GM23338 (cell line): ENCODE results near the gene TLR6. TPM values are rescaled to one million over a fixed set of nuclear protein-coding genes. Genes with fewer than 3 reads are reported as not detected.

Experiments used
- CTCF ChIP-seq, 2 experiments: fragments of 200-600 bp in 1 of 2; sonication (generic) in 1 of 2; conservative IDR thresholded peaks; 2 replicates each; pipeline versions ENCODE4 v1.5.1 to v1.6.1; 2016 to 2017; ENCODE audit warnings: antibody characterized with exemption in 2 of 2, low read depth in 2 of 2, mild to moderate bottlenecking in 2 of 2, moderate library complexity in 1 of 2
- EZH2phosphoT487 ChIP-seq: fragments of 200-600 bp; sonication (generic); IDR thresholded peaks from one replicate; pipeline ENCODE4 v1.8.1; 2018; ENCODE audit warnings: antibody characterized with exemption; ENCODE audit not compliant: unreplicated experiment
- STAT1 ChIP-seq: IDR thresholded peaks from one replicate; pipeline ENCODE4 v1.6.1; 2016; ENCODE audit warnings: antibody characterized with exemption; ENCODE audit not compliant: unreplicated experiment
- microRNA counts: library from miRNA; unstranded; fragments of <30 nt; microRNA quantifications from one replicate; lab custom pipeline; 2017
- microRNA-seq: library from miRNA; unstranded; fragments of <30 nt; microRNA quantifications from one replicate; pipeline ENCODE4, GENCODE V29; 2017
- polyA plus RNA-seq: library from polyadenylated mRNA; unstranded; fragments of >200 nt; fragmentation: Nextera tagmentation; extraction: Ambion mirVana; gene quantifications from 2 replicates; pipeline ENCODE4 v1.2.1, GENCODE V29; 2016
- small RNA-seq: library from RNA; depleted of rRNA; stranded (forward); fragments of <200 nt; gene quantifications from one replicate; pipeline ENCODE3, GENCODE V24; 2014; ENCODE audit warnings: low replicate concordance
- total RNA-seq: library from RNA; depleted of rRNA; stranded (reverse); fragments of >200 nt; shearing (Covaris generic); gene quantifications from 2 replicates; pipeline ENCODE4 v1.2.3, GENCODE V29; 2014; rRNA removed

Gene TLR6
- total and polyA plus RNA-seq, 2 experiments from 2014 or later: 0.14 TPM; not detected in 1

- no peak for TF ChIP-seq CTCF (conservative IDR thresholded peaks at IDR 0.05; ENCODE audit: low read depth in 2 of 2)
- TF ChIP-seq EZH2phosphoT487: no peak
- TF ChIP-seq STAT1: no peak
These were observed 82.2 kb downstream of the TLR6 start (continued) for GRCh38 chr4:38774181-38774955.

MicroRNA genes within 50 kb of the gene (microRNA counts, 767-probe panel; counts per million panel counts)
- microRNA hsa-miR-574-3p (lab: Ali Mortazavi, UCI) (not detected), microRNA hsa-miR-574-5p (lab: Ali Mortazavi, UCI) (5,660 counts per million, percentile 24 among the panel's probes with 10 or more counts)

Small RNA genes lying within 50 kb of the gene (microRNA-seq; reads per million reads assigned to microRNA genes)
- 12.6 reads per million, percentile 37 among the genes with 10 or more reads in this experiment for gene MIR574

Small RNA genes lying within 50 kb of the gene (small RNA-seq; reads per million reads assigned to genes)
- gene MIR574: 0.32 reads per million, percentile 16 among the genes with 10 or more reads in this experiment

Other genes starting within 250 kb of the TLR6 start
- gene KLF3, start 192.6 kb downstream of the TLR6 start, total RNA-seq: 16.5 and 19.2 TPM in 2 replicates
- gene KLF3, start 192.6 kb downstream of the TLR6 start, polyA plus RNA-seq: 14.1 and 15.0 TPM in 2 replicates
- 0.14 TPM in 1 of 2 replicates, not detected in the other for gene TLR10, start 73.8 kb downstream of the TLR6 start, total RNA-seq
- gene TLR10, start 73.8 kb downstream of the TLR6 start, polyA plus RNA-seq: 0.10 TPM in 1 of 2 replicates, not detected in the other
- 0.07 TPM in 1 of 2 replicates, not detected in the other for gene TLR1, start 52.0 kb downstream of the TLR6 start, total RNA-seq
- not detected in 2 replicates for gene TLR1, start 52.0 kb downstream of the TLR6 start, polyA plus RNA-seq
- gene FAM114A1, start 11.0 kb upstream of the TLR6 start, total RNA-seq: 14.5 and 20.3 TPM in 2 replicates
- 11.2 and 13.0 TPM in 2 replicates for gene FAM114A1, start 11.0 kb upstream of the TLR6 start, polyA plus RNA-seq
- gene TMEM156, start 175.6 kb upstream of the TLR6 start, total RNA-seq: not detected in 2 replicates
- not detected in 2 replicates for gene TMEM156, start 175.6 kb upstream of the TLR6 start, polyA plus RNA-seq
- 24.5 and 26.9 TPM in 2 replicates for gene KLHL5, start 205.4 kb upstream of the TLR6 start, total RNA-seq
- 9.0 and 9.4 TPM in 2 replicates for gene KLHL5, start 205.4 kb upstream of the TLR6 start, polyA plus RNA-seq